Hepatocyte (in vitro differentiated cells): ENCODE results near the gene FMN1. TPM values are rescaled to one million over a fixed set of nuclear protein-coding genes. Genes with fewer than 3 reads are reported as not detected.

Experiments used
- DNase-seq: peaks from one replicate; pipeline ENCODE4 v3.0.0-alpha.2; 2016; ENCODE audit warnings: low spot score
- H2AFZ ChIP-seq: fragments of 200-600 bp; sonication (generic); 2 replicates; pipeline ENCODE4 v1.6.0; 2016; ENCODE audit warnings: antibody characterized with exemption, mild to moderate bottlenecking
- H3K27ac ChIP-seq: fragments of 200-600 bp; sonication (generic); 2 replicates; pipeline ENCODE4 v1.5.1; 2016; ENCODE audit warnings: mild to moderate bottlenecking
- H3K27me3 ChIP-seq: fragments of 200-600 bp; sonication (generic); 2 replicates; pipeline ENCODE4 v1.6.1; 2016
- H3K36me3 ChIP-seq: fragments of 200-600 bp; sonication (generic); replicated peaks from 2 replicates; pipeline ENCODE4 v1.5.1; 2016; ENCODE audit warnings: low read depth; ENCODE audit not compliant: insufficient read depth
- H3K4me1 ChIP-seq: fragments of 200-600 bp; sonication (generic); 2 replicates; pipeline ENCODE4 v1.5.1; 2016; ENCODE audit warnings: mild to moderate bottlenecking, moderate library complexity; ENCODE audit not compliant: insufficient read depth
- H3K4me2 ChIP-seq: fragments of 200-600 bp; sonication (generic); 2 replicates; pipeline ENCODE4 v1.6.0; 2016
- H3K4me3 ChIP-seq: fragments of 200-600 bp; sonication (generic); 2 replicates; pipeline ENCODE4 v1.5.1; 2016; ENCODE audit warnings: mild to moderate bottlenecking
- H3K79me2 ChIP-seq: fragments of 200-600 bp; sonication (generic); 2 replicates; pipeline ENCODE4 v1.6.0; 2017; ENCODE audit warnings: mild to moderate bottlenecking
- H3K9me2 ChIP-seq: fragments of 200-600 bp; sonication (generic); replicated peaks from 2 replicates; pipeline ENCODE4 v1.6.0; 2017; ENCODE audit warnings: mild to moderate bottlenecking; ENCODE audit not compliant: insufficient read depth
- H3K9me3 ChIP-seq: fragments of 200-600 bp; sonication (generic); 2 replicates; pipeline ENCODE4 v1.5.1; 2016; ENCODE audit warnings: low read depth, mild to moderate bottlenecking
- H4K20me1 ChIP-seq: fragments of 200-600 bp; sonication (generic); 2 replicates; pipeline ENCODE4 v1.6.0; 2016; ENCODE audit warnings: mild to moderate bottlenecking; ENCODE audit not compliant: insufficient read depth, poor library complexity, severe bottlenecking
- CTCF ChIP-seq: fragments of 200-600 bp; sonication (generic); IDR thresholded peaks from 2 replicates; pipeline ENCODE4 v1.5.1; 2016; ENCODE audit warnings: antibody characterized with exemption, mild to moderate bottlenecking; ENCODE audit not compliant: poor library complexity
- EZH2 ChIP-seq: fragments of 200-600 bp; sonication (generic); IDR thresholded peaks from 2 replicates; pipeline ENCODE4 v1.6.1; 2016; ENCODE audit warnings: antibody characterized with exemption, mild to moderate bottlenecking, borderline replicate concordance
- EZH2phosphoT487 ChIP-seq: fragments of 200-600 bp; sonication (generic); IDR thresholded peaks from one replicate; pipeline ENCODE4 v1.6.1; 2018; ENCODE audit warnings: antibody characterized with exemption, mild to moderate bottlenecking, low read depth, moderate library complexity; ENCODE audit not compliant: unreplicated experiment, severe bottlenecking
- WGBS: methylation state at CpG from one replicate; pipeline ENCODE4 v1.1.6; 2016; ENCODE audit warnings: low lambda C conversion rate; ENCODE audit errors: missing lambda C conversion rate; 5-methylcytosine and 5-hydroxymethylcytosine counted together
- polyA plus RNA-seq: library from polyadenylated mRNA; unstranded; fragments of >200 nt; fragmentation: Nextera tagmentation; extraction: Ambion mirVana; gene quantifications from 2 replicates; pipeline ENCODE4 v1.2.1, GENCODE V29; 2016
- total RNA-seq: library from RNA; depleted of rRNA; stranded (reverse); fragments of >200 nt; gene quantifications from 2 replicates; pipeline ENCODE4 v1.2.3, GENCODE V29; 2014

The FMN1 gene
- total and polyA plus RNA-seq, 2 experiments from 2014 or later: 0.07 to 0.70 TPM

DNA sequence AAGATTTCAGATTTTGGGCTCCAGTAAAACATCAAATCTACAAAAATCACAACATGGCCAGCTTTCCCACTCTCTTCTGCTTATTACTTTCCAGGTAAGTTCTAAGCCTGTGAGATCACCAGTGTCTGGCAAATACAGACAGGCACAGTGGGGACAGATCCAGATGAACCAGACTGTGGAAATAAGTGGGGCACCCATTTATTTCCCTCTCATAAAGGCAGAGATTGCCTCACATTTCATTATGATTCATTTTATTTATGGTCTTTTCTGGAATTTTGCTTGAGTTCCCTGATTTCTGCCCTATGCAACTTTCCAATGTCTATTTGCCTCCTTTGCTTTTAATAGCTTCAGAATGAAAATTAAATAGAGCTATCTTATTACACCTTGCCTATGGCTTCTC, 409.9 kb downstream of the FMN1 start:
- Histone ChIP-seq H4K20me1 (no peaks in the 10 kb centered on the region), H2AFZ (no peak overlapping the region), H3K4me1 (no peaks in the 10 kb centered on the region), H3K36me3 (no peaks in the 10 kb centered on the region), H3K27ac (no peak overlapping the region), H3K4me2 (no peak overlapping the region), H3K4me3 (no peak overlapping the region), H3K27me3 (no peaks in the 10 kb centered on the region), H3K79me2 (no peaks in the 10 kb centered on the region), H3K9me2 (no peaks in the 10 kb centered on the region), H3K9me3 (no peaks in the 10 kb centered on the region)
- DNase-seq: no peak
- no peak for TF ChIP-seq CTCF
- no peak for TF ChIP-seq EZH2phosphoT487
- no peak for TF ChIP-seq EZH2

DNA sequence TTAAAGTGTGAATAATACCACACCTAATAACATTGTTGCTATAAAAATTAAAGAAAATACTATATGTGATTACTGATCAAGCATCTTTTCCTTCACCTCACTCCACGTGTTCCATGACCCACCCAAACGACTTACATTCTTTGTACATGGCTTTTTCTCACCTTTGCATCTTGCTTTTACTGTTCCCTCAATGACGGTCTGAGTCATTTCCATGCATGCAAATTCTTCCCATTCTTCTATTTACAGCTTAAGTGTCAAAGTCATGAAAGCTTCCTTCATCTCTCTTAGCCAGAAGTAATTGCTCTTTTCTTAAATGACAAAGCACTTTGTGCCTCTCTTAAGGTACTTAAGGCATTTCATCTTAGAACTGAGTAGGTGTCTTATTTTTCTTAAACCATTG, 412.7 kb downstream of the FMN1 start:
- Histone ChIP-seq H3K79me2 (no peaks in the 10 kb centered on the region), H3K27ac (no peak overlapping the region), H3K4me1 (no peaks in the 10 kb centered on the region), H3K4me3 (no peak overlapping the region), H2AFZ (no peak overlapping the region), H4K20me1 (no peaks in the 10 kb centered on the region), H3K9me2 (no peaks in the 10 kb centered on the region), H3K36me3 (no peaks in the 10 kb centered on the region), H3K27me3 (no peaks in the 10 kb centered on the region), H3K9me3 (peaks cover 3% of the 10 kb centered on the region), H3K4me2 (no peak overlapping the region)
- TF ChIP-seq EZH2 (no peak), CTCF (no peak), EZH2phosphoT487 (no peak)
- DNase-seq: no peak
- 55% methylated on average over 3 of the region's 3 CpGs for WGBS

- H3K4me3 ChIP-seq: no peak overlapping the region
- no peaks in the 10 kb centered on the region for H3K79me2 ChIP-seq
- WGBS: 94% methylated on average over 4 of the region's 4 CpGs
- H2AFZ ChIP-seq: no peak overlapping the region
- no peak overlapping the region for H3K4me2 ChIP-seq
- H3K9me3 ChIP-seq: peaks cover 3% of the 10 kb centered on the region
- no peaks in the 10 kb centered on the region for H4K20me1 ChIP-seq
- DNase-seq: no peak
- no peaks in the 10 kb centered on the region for H3K27me3 ChIP-seq
- H3K27ac ChIP-seq: no peak overlapping the region
- no peaks in the 10 kb centered on the region for H3K4me1 ChIP-seq
- H3K36me3 ChIP-seq: no peaks in the 10 kb centered on the region
- H3K9me2 ChIP-seq: no peaks in the 10 kb centered on the region
- no peak for TF ChIP-seq EZH2
- TF ChIP-seq CTCF: no peak
- no peak for TF ChIP-seq EZH2phosphoT487
Measured at GRCh38 chr15:32778391-32779176, 415.9 kb downstream of the FMN1 start.
